SK-N-SH (cell line): ENCODE measurements around the gene KIF9. TPM values are rescaled to one million over a fixed set of nuclear protein-coding genes. Genes with fewer than 3 reads are reported as not detected.

Source experiments
- CTCF ChIA-PET: fragments of 300-600, 350-600 bp; formaldehyde crosslinking; extraction: SDS; loops from one replicate; lab custom pipeline; 2021; lab: Yijun Ruan, JAX
- POLR2A ChIA-PET: fragments of 350-600 bp; sonication (Branson Sonifier 250); formaldehyde crosslinking; extraction: SDS; loops from one replicate; lab custom pipeline; 2020; ENCODE audit warnings: antibody characterized with exemption, inconsistent platforms; lab: Yijun Ruan, JAX
- DNase-seq: peaks from one replicate; pipeline ENCODE4 v3.0.0; 2012
- H2AFZ ChIP-seq: fragments of 200-600 bp; sonication (generic); 2 replicates; pipeline ENCODE4 v1.8.1; 2016; ENCODE audit warnings: antibody characterized with exemption, mild to moderate bottlenecking, low read depth
- H3F3A ChIP-seq: fragments of 200-600 bp; sonication (generic); replicated peaks from 2 replicates; pipeline ENCODE3; 2016; ENCODE audit warnings: antibody characterized with exemption, mild to moderate bottlenecking; ENCODE audit not compliant: insufficient read depth
- H3K27ac ChIP-seq, 2 experiments: fragments of 200-500 bp in 1 of 2; fragments of 200-600 bp in 1 of 2; sonication (Bioruptor generic) in 1 of 2; sonication (generic), shearing (Covaris generic) in 1 of 2; 2 replicates each; pipeline versions ENCODE4 v1.5.1 to v1.6.1; 2014 to 2016; ENCODE audit warnings: low read depth in 2 of 2, inconsistent platforms in 1 of 2, low read length in 1 of 2, mild to moderate bottlenecking in 1 of 2, mixed read lengths in 1 of 2
- H3K27me3 ChIP-seq: fragments of 200-600 bp; sonication (generic), shearing (Covaris generic); 2 replicates; pipeline ENCODE4 v1.6.1; 2016; ENCODE audit warnings: mixed run types; ENCODE audit not compliant: insufficient read depth
- H3K36me3 ChIP-seq, 2 experiments: fragments of 200-500 bp in 1 of 2; fragments of 200-600 bp in 1 of 2; sonication (Bioruptor generic) in 1 of 2; sonication (generic) in 1 of 2; replicated peaks in 1 of 2; 2 replicates each; pipeline versions ENCODE3 to v1.5.1; 2014 to 2016; ENCODE audit warnings: low read length in 1 of 2, mild to moderate bottlenecking in 1 of 2; ENCODE audit not compliant: insufficient read depth in 2 of 2, control insufficient read depth in 1 of 2
- H3K4me1 ChIP-seq, 2 experiments: fragments of 200-500 bp in 1 of 2; fragments of 200-600 bp in 1 of 2; sonication (Bioruptor generic) in 1 of 2; sonication (generic), shearing (Covaris generic) in 1 of 2; 2 replicates each; pipeline versions ENCODE4 v1.5.1 to v1.6.1; 2014 to 2016; ENCODE audit warnings: low read depth in 1 of 2, low read length in 1 of 2, mixed run types in 1 of 2; ENCODE audit not compliant: insufficient read depth in 2 of 2, control insufficient read depth in 1 of 2
- H3K4me2 ChIP-seq: fragments of 200-600 bp; sonication (generic), shearing (Covaris generic); 2 replicates; pipeline ENCODE4 v1.6.1; 2017; ENCODE audit warnings: mixed run types
- H3K4me3 ChIP-seq, 2 experiments: fragments of 200-500 bp in 1 of 2; fragments of 200-600 bp in 1 of 2; sonication (Bioruptor generic) in 1 of 2; sonication (generic), shearing (Covaris generic) in 1 of 2; 2 replicates each; pipeline versions ENCODE4 v1.5.1 to v1.8.1; 2014 to 2016; ENCODE audit warnings: low read depth in 2 of 2, inconsistent platforms in 1 of 2, low read length in 1 of 2, mild to moderate bottlenecking in 1 of 2, mixed read lengths in 1 of 2, moderate library complexity in 1 of 2
- H3K79me2 ChIP-seq: fragments of 200-600 bp; sonication (generic); 2 replicates; pipeline ENCODE4 v1.8.1; 2017; ENCODE audit warnings: mild to moderate bottlenecking; ENCODE audit not compliant: insufficient read depth
- H3K9ac ChIP-seq: fragments of 200-600 bp; sonication (generic); 2 replicates; pipeline ENCODE4 v1.6.1; 2017; ENCODE audit warnings: mixed run types
- H3K9me2 ChIP-seq: fragments of 200-600 bp; sonication (generic); 2 replicates; pipeline ENCODE4 v1.6.1; 2017; ENCODE audit warnings: mixed run types
- H3K9me3 ChIP-seq: fragments of 200-600 bp; sonication (generic); 2 replicates; pipeline ENCODE4 v1.6.1; 2017; ENCODE audit warnings: mixed run types, mild to moderate bottlenecking, moderate library complexity
- H4K20me1 ChIP-seq: fragments of 200-600 bp; sonication (generic); 2 replicates; pipeline ENCODE4 v1.6.1; 2017; ENCODE audit warnings: mild to moderate bottlenecking, mixed run types; ENCODE audit not compliant: insufficient read depth
- CTCF ChIP-seq: fragments of 200-600 bp; sonication (generic); IDR thresholded peaks from 2 replicates; pipeline ENCODE4 v1.6.1; 2017; ENCODE audit warnings: antibody characterized with exemption, mild to moderate bottlenecking, moderate library complexity
- EP300 ChIP-seq, 2 experiments: IDR thresholded peaks; 2 replicates each; pipeline versions ENCODE4 v1.4.0 to v1.6.1; 2012; ENCODE audit warnings: borderline replicate concordance in 1 of 2, low read depth in 1 of 2, low read length in 1 of 2
- EZH2phosphoT487 ChIP-seq: fragments of 200-600 bp; sonication (generic); IDR thresholded peaks from 2 replicates; pipeline ENCODE4 v1.6.1; 2017; ENCODE audit warnings: low read depth, mixed run types, mild to moderate bottlenecking, antibody characterized with exemption, moderate library complexity, borderline replicate concordance
- FOSL2 ChIP-seq: IDR thresholded peaks from 2 replicates; pipeline ENCODE4 v1.4.0; 2012; ENCODE audit warnings: low read depth, mild to moderate bottlenecking, moderate library complexity, borderline replicate concordance
- FOXJ3 ChIP-seq: sonication (generic); formaldehyde crosslinking; IDR thresholded peaks from 2 replicates; pipeline ENCODE4 v1.5.1; 2020; ENCODE audit warnings: mild to moderate bottlenecking, missing genetic modification reagents
- FOXM1 ChIP-seq: IDR thresholded peaks from 2 replicates; pipeline ENCODE4 v1.4.0; 2012; ENCODE audit warnings: low read depth, mild to moderate bottlenecking
- GABPA ChIP-seq: IDR thresholded peaks from 2 replicates; pipeline ENCODE4 v1.4.0; 2012; ENCODE audit warnings: low read depth, mild to moderate bottlenecking
- IRF3 ChIP-seq: fragments of 150-350 bp; IDR thresholded peaks from 2 replicates; pipeline ENCODE4 v1.6.1; 2016; ENCODE audit warnings: mild to moderate bottlenecking, low read depth, low read length
- JUND ChIP-seq: IDR thresholded peaks from 2 replicates; pipeline ENCODE4 v1.4.0; 2012
- MAX ChIP-seq: IDR thresholded peaks from 2 replicates; pipeline ENCODE4 v1.4.0; 2012; ENCODE audit warnings: low read depth
- MEF2A ChIP-seq: IDR thresholded peaks from 2 replicates; pipeline ENCODE4 v1.4.0; 2012; ENCODE audit warnings: low read depth, borderline replicate concordance
- NFIC ChIP-seq: IDR thresholded peaks from 2 replicates; pipeline ENCODE4 v1.4.0; 2012; ENCODE audit warnings: borderline replicate concordance
- NRF1 ChIP-seq: IDR thresholded peaks from 2 replicates; pipeline ENCODE4 v1.6.1; 2012; ENCODE audit warnings: low read depth, mild to moderate bottlenecking, low read length
- RAD21 ChIP-seq: IDR thresholded peaks from 2 replicates; pipeline ENCODE4 v1.6.1; 2012; ENCODE audit warnings: mild to moderate bottlenecking, low read length
- REST ChIP-seq: IDR thresholded peaks from 2 replicates; pipeline ENCODE4 v1.6.1; 2012; ENCODE audit warnings: mild to moderate bottlenecking, low read depth, low read length, moderate library complexity
- RFX5 ChIP-seq: IDR thresholded peaks from 2 replicates; pipeline ENCODE4 v1.6.1; 2012; ENCODE audit warnings: mild to moderate bottlenecking, improper control_type of control experiment, low read length
- SMC3 ChIP-seq: IDR thresholded peaks from 2 replicates; pipeline ENCODE4 v1.6.1; 2012; ENCODE audit warnings: low read depth, low read length, improper control_type of control experiment
- TEAD4 ChIP-seq: IDR thresholded peaks from 2 replicates; pipeline ENCODE4 v1.4.0; 2012; ENCODE audit warnings: mild to moderate bottlenecking, borderline replicate concordance; ENCODE audit not compliant: insufficient read depth
- WGBS: methylation state at CpG from one replicate; pipeline ENCODE4 v1.1.6; 2017; ENCODE audit warnings: low lambda C conversion rate; 5-methylcytosine and 5-hydroxymethylcytosine counted together
- polyA plus RNA-seq, 3 experiments: library from polyadenylated mRNA; depleted of rRNA; stranded (reverse); fragments of >200 nt; gene quantifications; 2 replicates each; pipeline ENCODE4 v1.2.3, GENCODE V29; 2012

The KIF9 gene
- polyA plus RNA-seq, 1 of the 3 experiments (the other 2 are of a cell fraction) = 31.8 TPM

- ChIA-PET POLR2A (no interaction called here), CTCF (no interaction called here)
- H3K4me1 ChIP-seq = no peaks in the 10 kb centered on the region
- no peak overlapping the region for H3K4me2 ChIP-seq
- H3K27ac ChIP-seq = no peak overlapping the region
- no peaks in the 10 kb centered on the region for H3K27me3 ChIP-seq
- no peak overlapping the region for H3K9ac ChIP-seq
- DNase-seq = no peak
- H2AFZ ChIP-seq = no peak overlapping the region
- H3F3A ChIP-seq = no peaks in the 10 kb centered on the region
- H3K36me3 ChIP-seq = no peaks in the 10 kb centered on the region
- H3K9me3 ChIP-seq = no peaks in the 10 kb centered on the region
- H3K79me2 ChIP-seq = no peaks in the 10 kb centered on the region
- no peak overlapping the region for H3K4me3 ChIP-seq
- TF ChIP-seq MEF2A (no peak), MAX (no peak), GABPA (0 out of 2 replicates have a peak, but pooled peaks have one; percentile 13)
- TF ChIP-seq, all 33 proteins: peak for 1
- Histone ChIP-seq H3K9me2 (no peaks in the 10 kb centered on the region), H4K20me1 (no peaks in the 10 kb centered on the region)
- WGBS = 100% methylated on average over 1 of the region's 2 CpGs
Observed at GRCh38 chr3:47245271-47245670, 37.3 kb downstream of the KIF9 start.

GRCh38 chr3:47244531-47245100 lies 38.0 kb downstream of the KIF9 start:
- no peaks in the 10 kb centered on the region for H3K27me3 ChIP-seq
- H3K9me3 ChIP-seq = no peaks in the 10 kb centered on the region
- WGBS = 83% methylated on average over 3 of the region's 10 CpGs
- ChIA-PET CTCF (interaction anchor here (0.6 kb wide), 1 partner anchor 13 kb away, joined by 3 read pairs; no protein-coding TSS in a partner anchor), POLR2A (no interaction called here)
- H2AFZ ChIP-seq = no peak overlapping the region
- H3K9me2 ChIP-seq = no peaks in the 10 kb centered on the region
- no peak overlapping the region for H3K9ac ChIP-seq
- no peak overlapping the region for H3K4me3 ChIP-seq
- H3K4me2 ChIP-seq = no peak overlapping the region
- no peak for DNase-seq
- H3K36me3 ChIP-seq = no peaks in the 10 kb centered on the region
- no peaks in the 10 kb centered on the region for H3K4me1 ChIP-seq
- TF ChIP-seq EP300 (IDR thresholded peaks at IDR 0.05; ENCODE audit: borderline replicate concordance in 1 of 2, low read depth in 1 of 2, low read length in 1 of 2) (no peak), REST (no peak), IRF3 (no peak), EZH2phosphoT487 (no peak), FOXM1 (no peak), NFIC (no peak), CTCF (no peak), FOSL2 (no peak), MAX (no peak), FOXJ3 (CRISPR knock-in tag) (no peak), NRF1 (no peak), RAD21 (no peak), SMC3 (no peak), JUND (no peak), RFX5 (no peak), GABPA (no peak), TEAD4 (no peak)
- no peak overlapping the region for H3K27ac ChIP-seq
- H4K20me1 ChIP-seq = no peaks in the 10 kb centered on the region
- H3K79me2 ChIP-seq = no peaks in the 10 kb centered on the region
- no peaks in the 10 kb centered on the region for H3F3A ChIP-seq
